Measurements from ENCODE around the gene CTSW. TPM values are rescaled to one million over a fixed set of nuclear protein-coding genes. Genes with fewer than 3 reads are reported as not detected.
A peak's percentile ranks its signal among the peaks of the same experiment; 100 is the strongest.

CTSW gene
- polyA plus RNA-seq, 1 of the 3 experiments (the other 2 are of a cell fraction): 0.49 TPM

DNA sequence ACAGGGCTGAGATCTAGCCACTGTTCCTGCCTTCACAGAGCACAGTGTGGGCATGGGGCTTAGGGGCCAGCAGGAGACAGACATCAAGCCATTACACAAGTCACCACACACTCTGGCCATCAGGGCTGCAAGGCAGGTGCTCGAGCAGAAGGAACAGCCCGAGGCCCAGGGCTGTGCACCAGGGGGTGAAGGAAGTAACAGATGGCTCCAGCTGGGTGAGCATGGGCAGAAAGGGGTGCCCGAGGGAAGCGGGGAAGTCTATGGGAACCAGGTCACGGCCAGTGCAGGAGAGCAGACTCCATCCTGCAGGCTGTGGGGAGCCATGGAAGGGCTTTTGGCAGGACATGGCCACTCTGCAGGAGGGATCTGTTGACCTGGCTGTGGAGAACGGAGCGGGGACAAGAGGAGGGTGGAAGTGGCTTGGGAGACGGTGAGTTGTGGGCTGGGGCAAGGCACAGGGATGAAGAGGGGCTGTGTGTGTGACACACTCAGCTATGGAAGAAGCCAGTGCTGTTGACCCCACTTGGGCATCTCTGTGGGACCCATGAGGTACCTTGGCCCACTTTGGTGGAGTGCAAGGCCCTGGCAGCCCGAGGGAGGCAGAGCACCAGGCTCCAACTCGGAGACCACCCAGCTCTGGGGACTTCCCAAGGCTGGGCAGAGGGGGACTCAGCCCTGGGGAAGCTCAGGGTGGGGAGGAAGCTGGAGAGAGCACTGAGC, 35.6 kb downstream of the CTSW start:
- peak overlapping the region; percentile 59 for H3K9ac ChIP-seq
- DNase-seq: no peak
- TF ChIP-seq NFIC (IDR thresholded peaks at IDR 0.05; ENCODE audit: borderline replicate concordance): no peak
- TF ChIP-seq YY1 (IDR thresholded peaks at IDR 0.05; ENCODE audit: low read depth): peak; percentile 4; the same call in 1 of the 2 replicates
- TF ChIP-seq, protein P1, sequence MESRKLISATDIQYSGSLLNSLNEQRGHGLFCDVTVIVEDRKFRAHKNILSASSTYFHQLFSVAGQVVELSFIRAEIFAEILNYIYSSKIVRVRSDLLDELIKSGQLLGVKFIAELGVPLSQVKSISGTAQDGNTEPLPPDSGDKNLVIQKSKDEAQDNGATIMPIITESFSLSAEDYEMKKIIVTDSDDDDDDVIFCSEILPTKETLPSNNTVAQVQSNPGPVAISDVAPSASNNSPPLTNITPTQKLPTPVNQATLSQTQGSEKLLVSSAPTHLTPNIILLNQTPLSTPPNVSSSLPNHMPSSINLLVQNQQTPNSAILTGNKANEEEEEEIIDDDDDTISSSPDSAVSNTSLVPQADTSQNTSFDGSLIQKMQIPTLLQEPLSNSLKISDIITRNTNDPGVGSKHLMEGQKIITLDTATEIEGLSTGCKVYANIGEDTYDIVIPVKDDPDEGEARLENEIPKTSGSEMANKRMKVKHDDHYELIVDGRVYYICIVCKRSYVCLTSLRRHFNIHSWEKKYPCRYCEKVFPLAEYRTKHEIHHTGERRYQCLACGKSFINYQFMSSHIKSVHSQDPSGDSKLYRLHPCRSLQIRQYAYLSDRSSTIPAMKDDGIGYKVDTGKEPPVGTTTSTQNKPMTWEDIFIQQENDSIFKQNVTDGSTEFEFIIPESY (IDR thresholded peaks at IDR 0.05; ENCODE audit: borderline replicate concordance, low read depth): no peak
- no peaks in the 10 kb centered on the region for H3K9me2 ChIP-seq
- H3K79me2 ChIP-seq (ENCODE audit: insufficient read depth): peaks cover 66% of the 10 kb centered on the region
- H3K36me3 ChIP-seq (replicated peaks in 1 of 2; ENCODE audit: control insufficient read depth in 1 of 2, insufficient read depth in 2 of 2, low read length in 1 of 2): peaks cover 0 to 2% of the 10 kb centered on the region in 2 experiments
- H3K27ac ChIP-seq (ENCODE audit: low read depth in 2 of 2, low read length in 1 of 2): peak overlapping the region; percentile 84 to 97; a peak in 3 of 4 replicates
- H3K27me3 ChIP-seq (ENCODE audit: insufficient read depth): no peaks in the 10 kb centered on the region
- ChIA-PET CTCF (interaction anchor here (1.1 to 2.1 kb wide), 4 partner anchors 23 to 49 kb away, joined by 3 to 11 read pairs (median 6); partner anchors contain the start of gene FIBP), POLR2A (interaction anchor here (0.7 kb wide), 2 partner anchors 56 to 544 kb away, joined by 5 read pairs; no protein-coding TSS in a partner anchor)
- H3K9me3 ChIP-seq: no peaks in the 10 kb centered on the region
- H3K4me2 ChIP-seq: peak overlapping the region; percentile 96
- H3F3A ChIP-seq (replicated peaks; ENCODE audit: insufficient read depth): peaks cover 27% of the 10 kb centered on the region
- H4K20me1 ChIP-seq (ENCODE audit: insufficient read depth): no peaks in the 10 kb centered on the region
- no peak overlapping the region for H2AFZ ChIP-seq (ENCODE audit: low read depth)
- peaks cover 28 to 60% of the 10 kb centered on the region in 2 experiments; a peak in 3 of 4 replicates for H3K4me1 ChIP-seq (ENCODE audit: control insufficient read depth in 1 of 2, insufficient read depth in 2 of 2, low read depth in 1 of 2, low read length in 1 of 2)
- H3K4me3 ChIP-seq (ENCODE audit: low read depth in 2 of 2, low read length in 1 of 2): no peak overlapping the region
- WGBS (ENCODE audit: low lambda C conversion rate): 32% methylated on average over 8 of the region's 10 CpGs

DNA sequence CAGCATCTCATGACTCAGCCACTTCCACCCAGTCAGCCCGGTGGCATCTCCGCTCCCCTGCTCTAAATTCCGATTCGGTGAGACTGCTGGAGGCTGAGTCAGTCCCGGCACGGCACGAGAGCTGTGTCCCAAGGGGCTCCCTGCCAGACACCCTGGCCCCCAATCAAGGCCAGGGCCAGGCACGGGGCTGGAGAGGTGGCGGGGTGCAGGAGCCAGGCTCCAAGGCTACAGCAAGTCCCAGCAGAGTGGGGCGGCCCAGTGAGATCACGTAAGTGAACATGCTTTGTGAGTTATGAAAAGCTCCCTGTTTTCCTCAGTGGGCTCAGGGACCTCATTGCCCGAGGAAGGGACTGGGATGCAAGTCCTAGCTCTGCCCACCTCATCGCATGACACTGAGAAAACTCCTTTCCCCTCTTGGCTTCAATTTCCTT, 36.2 kb downstream of the CTSW start:
- peak overlapping the region in 1 of 2 experiments; percentile 28; a peak in 2 of 4 replicates for H3K4me3 ChIP-seq (ENCODE audit: low read depth in 2 of 2, low read length in 1 of 2)
- H3K9me3 ChIP-seq: no peaks in the 10 kb centered on the region
- H4K20me1 ChIP-seq (ENCODE audit: insufficient read depth): 0 out of 2 replicates have a peak, but pooled peaks cover 3% of the 10 kb centered on the region
- no peaks in the 10 kb centered on the region for H3K9me2 ChIP-seq
- no peak overlapping the region for H2AFZ ChIP-seq (ENCODE audit: low read depth)
- no peak for DNase-seq
- H3K4me1 ChIP-seq (ENCODE audit: control insufficient read depth in 1 of 2, insufficient read depth in 2 of 2, low read depth in 1 of 2, low read length in 1 of 2): peaks cover 34 to 66% of the 10 kb centered on the region in 2 experiments; a peak in 3 of 4 replicates
- peak overlapping the region; percentile 96 for H3K4me2 ChIP-seq
- peak overlapping the region; percentile 84 to 97; a peak in 3 of 4 replicates for H3K27ac ChIP-seq (ENCODE audit: low read depth in 2 of 2, low read length in 1 of 2)
- H3K9ac ChIP-seq: peak overlapping the region; percentile 99; the same call in 1 of the 2 replicates
- H3K36me3 ChIP-seq (replicated peaks in 1 of 2; ENCODE audit: control insufficient read depth in 1 of 2, insufficient read depth in 2 of 2, low read length in 1 of 2): peaks cover 0 to 4% of the 10 kb centered on the region in 2 experiments
- POLR2A ChIA-PET: no interaction called here
- H3K27me3 ChIP-seq (ENCODE audit: insufficient read depth): no peaks in the 10 kb centered on the region
- H3K79me2 ChIP-seq (ENCODE audit: insufficient read depth): peaks cover 72% of the 10 kb centered on the region
- H3F3A ChIP-seq (replicated peaks; ENCODE audit: insufficient read depth): peaks cover 24% of the 10 kb centered on the region
- 0% methylated on average over 3 of the region's 13 CpGs for WGBS (ENCODE audit: low lambda C conversion rate)
- CTCF ChIA-PET: interaction anchor here (1.3 to 3.3 kb wide), 3 partner anchors 27 to 50 kb away, joined by 3 to 24 read pairs (median 7); partner anchors contain the start of gene FIBP
- TF ChIP-seq TAF1 (IDR thresholded peaks at IDR 0.05; ENCODE audit: borderline replicate concordance, low read depth, low read length) (peak; percentile 64; the same call in 1 of the 2 replicates), JUND (IDR thresholded peaks at IDR 0.05) (peak; percentile 100), RCOR1 (IDR thresholded peaks at IDR 0.05; ENCODE audit: low read length) (no peak), FOXJ3 (CRISPR knock-in tag; IDR thresholded peaks at IDR 0.05) (no peak), EZH2phosphoT487 (IDR thresholded peaks at IDR 0.05; ENCODE audit: borderline replicate concordance, low read depth) (no peak), MXI1 (IDR thresholded peaks at IDR 0.05; ENCODE audit: low read depth, low read length) (no peak), RAD21 (IDR thresholded peaks at IDR 0.05; ENCODE audit: low read length) (no peak), MEF2A (IDR thresholded peaks at IDR 0.05; ENCODE audit: borderline replicate concordance, low read depth) (no peak; the same call in 1 of the 2 replicates), TCF12 (IDR thresholded peaks at IDR 0.05) (peak; percentile 92), GABPA (IDR thresholded peaks at IDR 0.05; ENCODE audit: low read depth) (no peak; the same call in 1 of the 2 replicates)
- TF ChIP-seq, protein P2, sequence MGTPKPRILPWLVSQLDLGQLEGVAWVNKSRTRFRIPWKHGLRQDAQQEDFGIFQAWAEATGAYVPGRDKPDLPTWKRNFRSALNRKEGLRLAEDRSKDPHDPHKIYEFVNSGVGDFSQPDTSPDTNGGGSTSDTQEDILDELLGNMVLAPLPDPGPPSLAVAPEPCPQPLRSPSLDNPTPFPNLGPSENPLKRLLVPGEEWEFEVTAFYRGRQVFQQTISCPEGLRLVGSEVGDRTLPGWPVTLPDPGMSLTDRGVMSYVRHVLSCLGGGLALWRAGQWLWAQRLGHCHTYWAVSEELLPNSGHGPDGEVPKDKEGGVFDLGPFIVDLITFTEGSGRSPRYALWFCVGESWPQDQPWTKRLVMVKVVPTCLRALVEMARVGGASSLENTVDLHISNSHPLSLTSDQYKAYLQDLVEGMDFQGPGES (IDR thresholded peaks at IDR 0.05; ENCODE audit: low read depth, low read length): no peak
- TF ChIP-seq, protein P3, sequence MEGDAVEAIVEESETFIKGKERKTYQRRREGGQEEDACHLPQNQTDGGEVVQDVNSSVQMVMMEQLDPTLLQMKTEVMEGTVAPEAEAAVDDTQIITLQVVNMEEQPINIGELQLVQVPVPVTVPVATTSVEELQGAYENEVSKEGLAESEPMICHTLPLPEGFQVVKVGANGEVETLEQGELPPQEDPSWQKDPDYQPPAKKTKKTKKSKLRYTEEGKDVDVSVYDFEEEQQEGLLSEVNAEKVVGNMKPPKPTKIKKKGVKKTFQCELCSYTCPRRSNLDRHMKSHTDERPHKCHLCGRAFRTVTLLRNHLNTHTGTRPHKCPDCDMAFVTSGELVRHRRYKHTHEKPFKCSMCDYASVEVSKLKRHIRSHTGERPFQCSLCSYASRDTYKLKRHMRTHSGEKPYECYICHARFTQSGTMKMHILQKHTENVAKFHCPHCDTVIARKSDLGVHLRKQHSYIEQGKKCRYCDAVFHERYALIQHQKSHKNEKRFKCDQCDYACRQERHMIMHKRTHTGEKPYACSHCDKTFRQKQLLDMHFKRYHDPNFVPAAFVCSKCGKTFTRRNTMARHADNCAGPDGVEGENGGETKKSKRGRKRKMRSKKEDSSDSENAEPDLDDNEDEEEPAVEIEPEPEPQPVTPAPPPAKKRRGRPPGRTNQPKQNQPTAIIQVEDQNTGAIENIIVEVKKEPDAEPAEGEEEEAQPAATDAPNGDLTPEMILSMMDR (IDR thresholded peaks at IDR 0.05): no peak
- TF ChIP-seq, protein P4, sequence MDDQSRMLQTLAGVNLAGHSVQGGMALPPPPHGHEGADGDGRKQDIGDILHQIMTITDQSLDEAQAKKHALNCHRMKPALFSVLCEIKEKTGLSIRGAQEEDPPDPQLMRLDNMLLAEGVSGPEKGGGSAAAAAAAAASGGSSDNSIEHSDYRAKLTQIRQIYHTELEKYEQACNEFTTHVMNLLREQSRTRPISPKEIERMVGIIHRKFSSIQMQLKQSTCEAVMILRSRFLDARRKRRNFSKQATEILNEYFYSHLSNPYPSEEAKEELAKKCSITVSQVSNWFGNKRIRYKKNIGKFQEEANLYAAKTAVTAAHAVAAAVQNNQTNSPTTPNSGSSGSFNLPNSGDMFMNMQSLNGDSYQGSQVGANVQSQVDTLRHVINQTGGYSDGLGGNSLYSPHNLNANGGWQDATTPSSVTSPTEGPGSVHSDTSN (IDR thresholded peaks at IDR 0.05): peak; percentile 80
- TF ChIP-seq, protein P5, sequence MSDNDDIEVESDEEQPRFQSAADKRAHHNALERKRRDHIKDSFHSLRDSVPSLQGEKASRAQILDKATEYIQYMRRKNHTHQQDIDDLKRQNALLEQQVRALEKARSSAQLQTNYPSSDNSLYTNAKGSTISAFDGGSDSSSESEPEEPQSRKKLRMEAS (IDR thresholded peaks at IDR 0.05; ENCODE audit: low read depth): peak; percentile 87
- TF ChIP-seq, protein P6, sequence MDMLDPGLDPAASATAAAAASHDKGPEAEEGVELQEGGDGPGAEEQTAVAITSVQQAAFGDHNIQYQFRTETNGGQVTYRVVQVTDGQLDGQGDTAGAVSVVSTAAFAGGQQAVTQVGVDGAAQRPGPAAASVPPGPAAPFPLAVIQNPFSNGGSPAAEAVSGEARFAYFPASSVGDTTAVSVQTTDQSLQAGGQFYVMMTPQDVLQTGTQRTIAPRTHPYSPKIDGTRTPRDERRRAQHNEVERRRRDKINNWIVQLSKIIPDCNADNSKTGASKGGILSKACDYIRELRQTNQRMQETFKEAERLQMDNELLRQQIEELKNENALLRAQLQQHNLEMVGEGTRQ (IDR thresholded peaks at IDR 0.05; ENCODE audit: borderline replicate concordance, low read depth, low read length): no peak

All from SK-N-SH (cell line).